D341Med (cell line): ENCODE data around the gene NUDT4.
"Not testable (repeated sequence)": the region's sequence is repeated elsewhere in the genome, so short reads cannot be mapped to it uniquely, and the experiment has no call there.

ENCODE experiments used
- DNase-seq: peaks from one replicate; pipeline ENCODE4 v3.0.0; 2012; ENCODE audit warnings: low spot score

The NUDT4 gene

DNA sequence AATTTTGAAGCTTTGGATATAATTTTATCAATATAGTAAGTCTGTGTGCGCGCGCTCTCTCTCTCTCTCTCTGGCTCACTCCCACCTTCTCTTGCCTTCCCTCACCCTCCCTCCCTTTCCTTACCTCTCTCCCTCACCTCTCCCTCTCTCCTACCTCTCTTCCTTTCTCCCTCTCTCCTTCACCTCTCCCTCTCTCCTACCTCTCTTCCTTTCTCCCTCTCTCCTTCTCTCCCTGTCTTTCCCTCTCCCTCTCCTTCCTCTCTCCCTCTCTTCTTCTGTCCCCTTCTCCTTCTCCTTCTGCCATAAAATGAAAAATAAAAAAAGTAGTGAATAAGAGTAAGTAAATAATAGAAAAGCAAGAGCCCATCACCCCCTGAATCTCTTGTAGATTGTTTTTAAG is 9.0 kb upstream of the NUDT4 start:
- no peak for DNase-seq

GRCh38 chr12:93369505-93369904 is 8.2 kb upstream of the NUDT4 start:
- no peak for DNase-seq

DNA sequence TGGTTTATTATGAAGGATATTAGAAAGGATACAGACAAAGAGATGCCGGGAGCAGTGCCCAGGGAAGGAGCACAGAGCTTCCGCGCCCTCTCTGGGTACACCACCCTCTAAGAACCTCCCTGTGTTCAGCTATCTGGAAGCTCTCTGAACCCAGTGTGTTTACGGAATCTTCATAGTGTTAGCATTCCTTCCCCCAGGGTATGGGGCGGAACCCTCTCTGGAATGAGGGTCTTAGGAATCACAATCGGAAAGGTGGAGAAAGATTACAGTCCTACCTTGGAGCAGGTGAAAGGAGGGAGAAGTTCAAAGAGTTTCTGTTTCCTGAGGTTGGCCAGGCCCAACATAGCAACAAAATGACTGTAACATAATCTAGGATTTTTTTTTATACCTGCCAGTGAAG is 6.8 kb upstream of the NUDT4 start:
- DNase-seq = no peak

GRCh38 chr12:93373961-93374656 is 3.6 kb upstream of the NUDT4 start:
- DNase-seq = no peak

DNA sequence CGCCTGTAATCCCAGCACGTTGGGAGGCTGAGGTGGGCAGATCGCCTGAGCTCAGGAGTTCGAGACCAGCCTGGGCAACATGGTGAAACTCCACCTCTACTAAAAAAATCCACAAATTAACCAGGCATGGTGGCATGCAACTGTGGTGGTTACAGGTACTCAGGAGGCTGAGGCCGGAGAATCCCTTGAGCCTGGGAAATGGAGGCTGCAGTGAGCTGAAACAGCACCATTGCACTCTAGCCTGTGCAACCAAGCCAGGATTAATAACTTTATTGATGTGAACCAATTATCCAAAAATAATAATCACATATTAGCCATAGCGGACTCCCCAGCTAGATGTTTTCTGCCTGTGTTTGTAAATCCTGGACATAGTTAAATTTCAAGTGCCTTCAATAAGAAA is 1.8 kb upstream of the NUDT4 start:
- DNase-seq = no peak

DNA sequence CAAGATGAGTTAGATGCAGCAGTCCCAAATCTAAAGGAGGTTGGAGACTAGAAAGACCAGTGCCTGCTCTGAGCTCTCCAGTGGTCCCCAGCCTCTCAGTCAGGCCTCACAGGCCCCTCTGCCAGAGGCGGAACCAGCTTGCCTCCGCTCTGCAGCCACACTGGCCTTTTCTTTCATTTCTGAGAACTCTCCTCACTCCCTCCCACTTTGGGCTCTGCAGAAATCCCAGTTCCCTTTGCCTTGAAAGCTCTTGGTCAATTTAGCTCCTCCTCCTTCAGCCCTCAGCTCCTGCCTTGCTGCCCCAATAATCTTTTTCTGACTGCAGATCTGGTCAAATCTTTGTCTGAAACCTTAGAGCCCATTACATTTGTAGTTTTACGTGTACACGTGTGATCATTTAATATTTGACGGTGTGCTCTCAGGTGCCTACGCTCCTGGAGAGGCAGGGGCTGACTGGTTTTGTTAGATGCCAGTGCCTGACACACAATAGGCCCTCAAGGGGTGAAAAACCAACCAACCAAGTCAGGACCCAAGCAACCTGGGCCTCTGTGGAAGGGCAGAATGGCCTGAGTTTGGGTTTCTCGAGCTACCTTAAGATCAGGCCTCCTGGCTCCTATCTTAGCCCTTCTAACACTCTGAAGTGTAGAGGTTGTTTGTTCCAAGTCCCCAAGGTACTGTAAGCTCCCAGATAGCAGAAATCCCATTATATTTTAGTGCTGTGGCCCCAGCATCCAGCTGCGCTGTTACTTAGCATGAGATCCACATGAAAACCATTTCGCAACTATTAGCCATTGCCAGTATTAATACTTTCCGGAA is 1.1 kb upstream of the NUDT4 start:
- DNase-seq = no peak

DNA sequence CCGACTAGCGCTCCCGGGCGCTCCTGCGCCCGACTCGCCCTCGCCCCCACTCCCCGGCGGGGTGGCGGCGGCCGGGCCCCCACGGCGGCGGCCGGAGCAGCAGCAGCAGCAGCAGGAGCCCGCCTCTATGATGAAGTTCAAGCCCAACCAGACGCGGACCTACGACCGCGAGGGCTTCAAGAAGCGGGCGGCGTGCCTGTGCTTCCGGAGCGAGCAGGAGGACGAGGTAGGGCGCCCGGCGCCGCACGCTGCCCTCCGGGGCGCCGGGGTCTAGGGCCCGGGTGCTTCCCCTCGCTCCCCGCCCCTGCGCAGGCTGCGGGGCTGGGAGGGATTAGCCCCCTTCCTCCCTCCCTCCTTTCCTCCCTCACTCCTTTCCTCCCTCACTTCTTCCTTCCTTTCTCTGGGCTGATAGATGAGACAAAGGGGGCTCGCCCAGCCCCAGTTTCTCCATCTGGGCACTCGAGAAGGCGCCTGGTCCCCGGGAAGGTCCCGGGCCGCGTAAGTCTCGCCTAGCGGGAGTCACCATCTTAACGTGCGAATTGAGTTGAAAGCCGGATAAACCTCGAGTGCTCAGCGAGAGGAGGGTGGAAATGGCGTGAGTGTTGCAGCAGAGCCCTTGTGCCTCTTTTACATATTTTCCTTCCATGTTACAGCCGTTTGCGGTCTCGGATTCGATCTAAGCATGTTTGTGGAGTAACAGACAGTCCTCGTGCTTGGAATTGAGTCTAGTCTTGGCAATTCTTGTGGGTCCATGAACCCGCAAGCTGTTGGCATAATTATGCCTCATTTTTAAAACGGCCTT is 672 bp downstream of the NUDT4 start:
- DNase-seq = peak; percentile 79

DNA sequence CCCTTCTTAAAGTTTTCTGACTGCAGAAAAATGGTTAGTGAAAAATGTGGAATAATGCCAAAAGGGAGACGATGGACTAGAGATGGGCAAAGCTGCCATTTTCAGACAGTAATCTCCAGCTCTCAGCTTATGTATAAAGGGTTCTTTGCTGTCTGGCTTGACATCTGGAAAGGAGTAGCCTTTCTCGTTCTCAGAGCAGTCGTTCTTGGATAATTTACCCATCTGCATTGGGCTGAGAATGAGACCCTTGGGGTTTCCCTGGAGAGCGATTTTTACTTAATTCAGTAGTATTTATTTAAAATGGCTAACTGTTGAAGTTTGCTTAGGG is 1.2 kb downstream of the NUDT4 start:
- peak; percentile 40 for DNase-seq

DNA sequence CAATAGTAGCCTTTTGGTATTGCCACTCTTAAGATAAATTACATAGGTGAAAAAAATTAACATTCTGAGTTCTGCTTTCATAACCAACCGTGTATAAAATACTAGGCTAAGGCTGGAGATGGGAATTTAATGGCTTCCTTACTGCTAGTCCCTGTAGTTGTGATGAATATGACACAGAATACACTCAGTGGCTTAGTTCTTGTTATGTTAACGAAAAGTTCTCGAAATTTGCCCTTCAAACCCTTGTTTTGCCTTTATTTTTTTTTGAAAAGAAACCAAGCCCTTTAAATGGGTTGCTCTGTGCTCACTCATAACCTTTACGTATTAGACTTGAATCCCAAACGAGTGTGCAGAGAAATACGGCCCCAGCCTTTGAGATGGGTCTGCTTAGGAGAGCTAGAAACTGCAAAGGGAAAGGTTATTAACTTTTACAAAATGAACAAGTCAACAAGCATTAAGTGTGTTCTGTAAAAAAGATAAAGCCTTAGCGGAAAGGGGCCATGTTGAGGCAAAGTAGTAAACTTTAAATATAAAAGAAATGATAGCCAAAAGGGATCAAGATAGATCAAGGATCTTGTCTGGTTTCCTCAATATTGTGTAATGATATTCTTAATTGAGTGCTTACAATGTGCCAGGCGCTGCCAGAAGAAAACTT is 1.7 kb downstream of the NUDT4 start:
- DNase-seq = no peak

DNA sequence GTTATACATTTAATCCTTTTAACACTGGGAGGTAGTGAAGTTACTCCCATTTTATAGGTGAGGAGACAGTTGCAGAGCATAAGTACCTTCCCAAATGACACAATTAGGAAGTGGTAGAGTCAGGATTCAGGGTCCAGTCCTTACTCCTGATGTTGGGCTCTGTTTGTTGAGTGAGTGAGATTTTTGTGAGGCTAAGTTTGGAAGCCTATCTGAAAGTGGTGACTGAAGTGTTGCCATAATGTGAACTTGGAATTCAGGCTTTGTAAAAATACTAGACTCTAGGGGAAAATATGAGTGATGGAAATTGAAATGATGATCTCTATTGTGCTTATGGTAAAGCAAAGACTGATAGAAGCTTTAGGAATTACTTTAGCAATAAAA is 2.2 kb downstream of the NUDT4 start:
- no peak for DNase-seq

- no peak for DNase-seq
These were observed 2.9 kb downstream of the NUDT4 start for GRCh38 chr12:93380480-93381121.

GRCh38 chr12:93381161-93381975 is 3.6 kb downstream of the NUDT4 start:
- no peak for DNase-seq

DNA sequence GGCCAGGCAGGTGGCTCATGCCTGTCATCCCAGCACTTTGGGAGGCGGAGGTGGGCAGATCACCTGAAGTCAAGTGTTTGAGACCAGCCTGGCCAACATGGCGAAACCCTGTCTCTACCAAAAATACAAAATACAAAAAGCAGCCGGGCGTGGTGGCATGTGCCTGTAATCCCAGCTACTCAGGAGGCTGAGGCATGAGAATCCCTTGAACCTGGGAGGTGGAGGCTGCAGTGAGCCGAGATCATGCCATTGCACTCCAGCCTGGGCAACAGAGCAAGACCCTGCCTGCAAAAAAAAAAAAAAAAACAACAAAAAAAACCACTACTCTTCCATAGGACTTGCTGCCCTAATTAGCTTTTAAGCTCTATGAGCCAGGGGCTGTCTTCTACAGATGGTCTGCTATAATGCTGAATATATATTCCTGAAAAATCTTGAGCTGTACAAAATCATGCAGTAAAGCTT is 4.3 kb downstream of the NUDT4 start:
- not testable (repeated sequence) for DNase-seq

GRCh38 chr12:93387780-93388179 is 10.1 kb downstream of the NUDT4 start:
- DNase-seq = no peak

DNA sequence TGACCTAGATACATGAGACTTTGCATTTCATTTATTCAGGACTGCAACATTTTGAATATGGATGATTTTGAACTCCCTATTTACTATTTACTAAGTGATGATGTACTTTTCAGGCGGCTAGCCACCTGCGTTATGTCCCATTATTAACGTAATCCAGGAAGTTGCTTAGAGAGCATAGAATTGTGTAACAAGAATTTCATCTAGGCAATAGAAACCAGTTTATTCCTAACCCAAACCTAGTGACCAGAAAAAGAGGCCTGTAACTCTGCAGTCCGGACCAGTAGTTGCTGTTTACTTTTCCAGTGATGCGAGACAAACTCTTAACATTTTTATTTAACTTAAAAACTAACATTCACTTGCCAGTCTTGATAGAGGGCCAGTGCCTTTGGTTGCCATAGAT is 12.3 kb downstream of the NUDT4 start:
- no peak for DNase-seq

GRCh38 chr12:93390549-93391297 is 13.0 kb downstream of the NUDT4 start:
- no peak for DNase-seq

DNA sequence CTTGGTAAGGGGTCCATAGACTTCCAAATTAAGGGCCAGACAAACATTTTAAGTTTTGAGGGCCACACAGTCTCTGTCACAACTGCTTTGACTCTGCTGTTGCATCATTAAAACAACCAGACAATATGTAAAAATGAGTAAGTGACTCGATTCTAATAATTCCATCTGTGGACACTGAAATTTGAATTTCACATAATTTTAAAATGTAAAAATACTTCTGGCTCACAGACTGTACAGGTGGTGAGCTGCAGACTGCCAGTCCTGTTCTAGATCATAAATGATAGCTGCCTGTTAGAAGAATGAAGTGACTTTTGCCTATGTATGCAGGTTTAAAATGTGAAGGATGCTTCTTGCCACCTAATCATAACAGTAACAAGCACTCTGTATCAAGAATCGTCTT is 15.7 kb downstream of the NUDT4 start:
- no peak for DNase-seq

DNA sequence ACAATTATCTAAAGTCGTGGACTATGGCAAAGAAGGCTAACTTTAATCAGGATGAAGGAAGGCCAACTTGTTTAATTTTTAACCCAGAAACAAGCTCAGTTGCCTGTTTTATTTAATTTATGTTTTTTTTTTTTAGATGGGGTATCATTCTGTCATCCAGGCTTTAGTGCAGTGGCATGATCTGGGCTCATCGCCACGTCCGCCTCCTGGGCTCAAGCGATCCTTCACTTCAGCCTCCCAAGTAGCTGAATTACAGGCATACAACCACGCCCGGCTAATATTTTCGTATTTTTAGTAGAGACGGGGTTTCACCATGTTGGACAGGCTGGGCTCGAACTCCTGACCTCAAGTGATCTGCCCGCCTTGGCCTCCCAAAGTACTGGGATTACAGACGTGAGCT is 19.7 kb downstream of the NUDT4 start:
- DNase-seq = no peak

DNA sequence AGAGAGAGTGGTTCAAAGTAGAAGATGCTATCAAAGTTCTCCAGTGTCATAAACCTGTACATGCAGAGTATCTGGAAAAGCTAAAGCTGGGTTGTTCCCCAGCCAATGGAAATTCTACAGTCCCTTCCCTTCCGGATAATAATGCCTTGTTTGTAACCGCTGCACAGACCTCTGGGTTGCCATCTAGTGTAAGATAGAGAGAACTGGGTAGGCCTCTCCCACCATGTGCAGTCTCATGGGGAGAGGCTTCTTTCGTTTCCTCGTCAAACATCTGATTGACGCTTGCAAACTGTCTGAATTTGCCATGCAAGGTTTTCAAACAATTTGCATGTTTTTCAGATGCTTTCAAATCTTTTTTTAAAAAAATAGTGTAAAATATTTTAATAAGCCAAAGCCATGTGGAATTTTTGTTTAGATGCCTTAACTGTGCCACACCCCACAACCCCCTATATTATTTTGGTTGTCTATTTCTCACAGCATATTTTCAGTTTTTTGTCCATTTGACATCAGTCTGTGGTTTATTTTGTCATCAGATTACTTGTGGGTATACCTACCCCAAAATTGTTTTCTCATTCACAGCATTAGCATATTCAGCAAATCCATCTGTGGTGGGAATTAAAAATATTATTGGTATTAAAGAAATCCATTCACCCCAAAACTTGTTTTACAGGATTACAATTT is 21.6 kb downstream of the NUDT4 start:
- not testable (repeated sequence) for DNase-seq
